HG02840 (cell line): ENCODE measurements around the gene AP1AR.
"Not testable (repeated sequence)": the region's sequence is repeated elsewhere in the genome, so short reads cannot be mapped to it uniquely, and the experiment has no call there.

ENCODE experiments used
- ATAC-seq: cut with Tn5 transposase; IDR thresholded peaks from one replicate; pipeline ENCODE4 v1.9.1; 2021; ENCODE audit warnings: mild to moderate bottlenecking, moderate library complexity, moderate number of reproducible peaks; ENCODE audit not compliant: unreplicated experiment, low FRiP score

The AP1AR gene

GRCh38 chr4:112277705-112278448 lies 46.3 kb downstream of the AP1AR start:
- ATAC-seq: no peak

DNA sequence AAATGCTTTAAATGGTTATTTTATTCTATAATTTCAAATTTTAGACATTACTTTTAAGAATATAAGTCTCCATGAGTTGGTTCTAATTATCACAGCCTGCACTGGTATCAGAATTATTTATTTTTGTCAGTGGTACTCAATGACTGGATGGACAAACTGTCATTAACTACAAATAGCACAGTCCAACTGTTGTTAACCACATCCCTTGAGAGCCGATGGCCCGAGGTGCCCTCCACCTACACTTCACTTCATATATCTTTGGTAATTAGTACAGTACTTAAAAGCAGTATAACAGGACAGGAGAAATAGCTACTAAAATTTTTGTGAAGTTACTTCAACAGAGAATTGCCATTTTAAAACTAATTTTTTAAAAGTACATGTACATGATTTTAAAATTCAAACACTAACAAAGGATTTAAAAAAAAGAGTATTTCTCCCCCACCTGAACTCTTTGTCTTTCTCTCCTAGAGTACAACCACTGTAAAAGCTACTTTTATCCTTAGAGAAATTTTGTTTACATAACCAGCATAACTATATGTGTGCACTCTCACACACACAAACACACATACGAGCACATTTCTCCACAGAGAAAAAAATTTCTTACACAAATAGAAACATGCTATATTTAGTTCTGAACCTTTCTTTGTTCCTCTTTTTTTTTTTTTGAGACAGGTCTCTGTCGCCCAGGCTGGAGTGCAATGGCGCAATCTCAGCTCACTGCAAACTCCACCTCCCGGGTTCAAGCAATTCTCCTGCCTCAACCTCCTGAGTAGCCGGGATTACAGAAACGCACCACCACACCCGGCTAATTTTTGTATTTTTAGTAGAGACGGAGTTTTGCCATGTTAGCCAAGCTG lies 47.7 kb downstream of the AP1AR start:
- ATAC-seq: peak; percentile 71

DNA sequence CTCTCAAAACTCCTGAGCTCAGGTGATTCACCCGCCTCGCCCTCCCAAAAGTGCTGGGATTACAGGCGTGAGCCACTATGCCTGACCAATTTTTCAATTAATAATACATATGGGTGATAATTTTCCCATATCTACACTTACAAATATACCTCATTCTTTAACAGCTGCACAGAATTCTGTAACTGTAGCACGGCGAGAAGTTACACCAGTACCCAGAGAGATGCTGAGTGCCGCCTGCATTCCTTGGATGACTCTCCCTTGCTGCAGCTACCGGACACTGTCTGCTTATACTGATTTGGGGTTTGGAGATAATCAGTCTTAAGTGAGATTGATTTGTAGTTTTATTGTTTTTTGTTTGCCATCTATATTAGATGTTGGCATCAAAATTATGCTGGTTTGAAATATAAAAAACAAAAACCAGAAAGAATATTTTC lies 48.3 kb downstream of the AP1AR start:
- peak; percentile 8 for ATAC-seq

- ATAC-seq: no peak
Measured at GRCh38 chr4:112280386-112281056, 48.9 kb downstream of the AP1AR start.

DNA sequence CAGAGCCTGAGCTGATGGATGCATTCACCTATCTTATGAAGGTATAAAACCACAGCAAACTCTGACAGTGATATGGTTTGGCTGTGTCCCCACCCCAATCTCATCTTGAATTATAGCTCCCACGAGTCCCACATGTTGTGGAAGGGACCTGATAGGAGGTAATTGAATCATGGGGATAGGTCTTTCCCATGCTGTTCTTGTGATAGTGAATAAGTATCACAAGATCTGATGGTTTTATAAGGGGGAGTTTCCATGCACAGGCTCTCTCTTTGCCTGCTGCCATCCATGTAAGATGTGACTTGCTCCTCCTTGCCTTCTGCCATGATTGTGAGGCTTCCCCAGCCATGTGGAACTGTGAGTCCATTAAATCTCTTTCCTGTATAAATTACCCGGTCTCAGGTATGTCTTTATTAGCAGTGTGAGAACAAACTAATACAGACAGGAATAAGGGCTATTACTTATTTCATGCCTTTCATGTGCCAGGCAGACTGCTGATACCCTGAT lies 50.4 kb downstream of the AP1AR start:
- ATAC-seq: not testable (repeated sequence)

DNA sequence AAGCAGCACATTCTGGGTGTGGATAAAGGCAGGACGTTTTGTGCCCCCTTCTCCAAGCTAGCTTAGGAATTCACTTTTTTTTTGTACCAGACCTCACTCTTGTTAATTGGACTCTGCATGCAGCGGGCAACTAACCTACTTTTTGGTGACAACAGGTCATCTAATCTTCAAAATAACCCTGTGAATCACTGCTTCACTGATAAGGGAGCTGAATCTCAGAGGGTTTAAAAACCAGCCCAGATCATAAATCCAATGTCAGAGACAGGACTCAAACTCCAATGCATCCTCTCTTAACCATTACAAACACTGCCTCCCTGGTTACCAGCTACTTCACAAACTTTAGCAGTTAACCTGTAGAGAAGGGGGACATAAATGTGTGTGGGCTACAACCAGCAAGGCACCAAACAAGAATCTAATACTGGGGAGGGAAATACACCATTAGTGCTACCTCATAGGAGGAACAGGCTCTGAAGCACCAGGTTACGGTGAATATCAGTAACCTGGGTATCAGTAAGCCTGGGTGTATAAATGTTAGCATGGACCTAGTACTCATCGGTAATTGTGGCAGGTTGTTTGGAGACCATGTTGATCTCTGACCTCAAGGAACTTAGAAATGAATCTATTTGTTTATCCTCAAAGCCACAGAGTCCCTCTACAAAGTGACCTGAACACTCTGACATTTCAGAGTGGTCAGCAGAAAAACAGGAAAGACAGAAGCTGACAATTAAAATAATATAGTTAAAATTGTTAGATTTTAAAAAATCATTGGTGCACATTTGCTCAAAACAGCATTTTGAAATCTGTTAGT lies 51.5 kb downstream of the AP1AR start:
- ATAC-seq: no peak

DNA sequence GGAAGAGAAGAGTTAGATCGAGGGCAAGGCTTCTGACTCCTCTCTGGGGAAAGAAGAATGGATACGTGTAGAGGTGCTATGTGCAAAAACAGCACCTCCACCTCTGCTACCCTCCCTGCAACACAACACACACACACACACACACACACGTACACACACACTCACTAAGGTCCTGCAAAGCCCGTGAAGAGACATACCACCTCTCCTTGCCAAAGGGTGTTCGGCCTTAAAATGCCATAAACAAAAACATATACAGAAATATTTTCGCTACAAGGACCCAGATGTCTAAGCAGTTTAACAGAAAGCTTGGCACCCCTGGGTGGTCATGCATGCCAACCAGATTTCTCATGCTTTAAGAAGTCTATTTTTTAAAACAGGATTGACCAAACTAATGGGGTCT lies 52.6 kb downstream of the AP1AR start:
- no peak for ATAC-seq

GRCh38 chr4:112284662-112285411 lies 53.2 kb downstream of the AP1AR start:
- ATAC-seq: no peak

GRCh38 chr4:112287258-112287989 lies 55.8 kb downstream of the AP1AR start:
- peak; percentile 30 for ATAC-seq

- peak; percentile 22 for ATAC-seq
Measured at GRCh38 chr4:112288455-112288854, 56.9 kb downstream of the AP1AR start.

DNA sequence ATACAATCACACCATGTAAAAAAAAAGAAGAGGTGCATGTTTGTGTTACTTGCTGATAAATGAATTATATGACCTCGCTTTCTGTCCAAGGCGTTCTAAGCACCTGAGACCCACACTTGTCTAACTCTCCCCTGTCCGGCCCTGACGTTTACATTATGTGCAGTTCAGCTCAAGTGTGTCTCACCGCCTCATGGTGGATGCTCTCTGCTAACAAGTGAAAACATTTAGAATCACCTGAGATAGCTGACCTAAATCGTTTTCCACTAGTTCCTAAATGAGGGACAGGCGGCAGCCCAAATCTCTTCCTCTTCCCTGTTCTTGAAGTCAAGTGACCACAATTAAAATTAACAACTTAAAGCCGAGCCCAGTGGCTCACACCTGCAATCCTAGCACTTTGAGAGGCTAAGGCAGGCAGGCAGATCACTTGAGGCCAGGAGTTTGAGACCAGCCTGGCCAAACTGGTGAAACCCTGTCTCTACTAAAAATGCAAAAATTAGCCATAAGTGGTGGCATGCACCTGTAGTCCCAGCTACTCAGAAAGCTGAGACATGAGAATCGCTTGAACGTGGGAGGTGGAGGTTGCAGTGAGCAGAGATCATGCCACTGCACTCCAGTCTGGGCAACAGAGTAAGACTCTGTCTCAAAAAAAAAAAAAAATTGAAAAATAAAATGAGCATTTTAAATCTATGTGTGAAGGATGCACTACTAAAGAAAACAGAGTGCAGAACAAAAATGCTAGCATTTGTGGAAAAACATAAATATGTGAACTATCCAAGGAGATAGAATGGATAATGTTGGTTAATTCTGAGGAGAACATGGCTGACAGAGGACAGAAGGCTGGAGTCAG lies 58.0 kb downstream of the AP1AR start:
- no peak for ATAC-seq

DNA sequence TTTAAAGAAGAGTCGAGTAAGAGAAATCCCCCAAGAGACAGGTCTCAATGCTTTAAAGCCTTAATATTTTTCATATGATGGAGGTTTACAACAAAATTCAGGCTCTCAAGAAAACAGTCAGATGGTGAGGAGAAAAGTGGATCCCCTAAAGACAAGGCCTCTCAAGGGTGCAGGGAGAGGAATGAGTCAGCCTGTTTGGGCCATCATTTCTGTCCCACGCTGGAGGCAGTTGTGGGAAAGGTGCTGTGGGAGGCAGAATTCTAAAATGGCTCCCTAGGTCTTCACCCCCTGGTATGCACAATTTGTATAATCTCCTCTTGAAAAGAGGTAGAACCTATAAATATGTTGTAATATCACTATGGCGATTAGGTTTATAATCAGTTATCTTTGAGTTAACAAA lies 58.8 kb downstream of the AP1AR start:
- no peak for ATAC-seq

- peak; percentile 78 for ATAC-seq
Measured at GRCh38 chr4:112296949-112297880, 65.6 kb downstream of the AP1AR start, which contains the start of gene ALPK1. ALPK1 (plus strand) TSS chr4:112297369.

DNA sequence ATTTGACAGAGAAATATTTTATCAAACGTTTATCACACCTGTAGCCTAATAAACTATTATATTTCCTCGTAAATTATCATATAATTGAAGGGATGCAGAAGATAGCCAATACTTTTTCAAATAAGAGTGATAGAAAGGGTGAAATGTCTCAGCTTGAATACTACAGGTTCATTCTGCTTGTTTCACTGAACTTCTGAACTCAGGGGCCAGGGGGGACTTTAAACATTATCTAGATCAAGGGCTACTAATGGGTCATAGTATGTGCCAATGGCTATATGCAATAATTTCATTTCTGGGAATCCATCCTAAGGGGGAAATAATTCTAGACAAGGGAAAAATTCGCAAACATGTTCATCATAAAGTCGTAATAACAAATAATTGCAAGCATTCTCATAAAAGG lies 68.1 kb downstream of the AP1AR start:
- ATAC-seq: no peak

DNA sequence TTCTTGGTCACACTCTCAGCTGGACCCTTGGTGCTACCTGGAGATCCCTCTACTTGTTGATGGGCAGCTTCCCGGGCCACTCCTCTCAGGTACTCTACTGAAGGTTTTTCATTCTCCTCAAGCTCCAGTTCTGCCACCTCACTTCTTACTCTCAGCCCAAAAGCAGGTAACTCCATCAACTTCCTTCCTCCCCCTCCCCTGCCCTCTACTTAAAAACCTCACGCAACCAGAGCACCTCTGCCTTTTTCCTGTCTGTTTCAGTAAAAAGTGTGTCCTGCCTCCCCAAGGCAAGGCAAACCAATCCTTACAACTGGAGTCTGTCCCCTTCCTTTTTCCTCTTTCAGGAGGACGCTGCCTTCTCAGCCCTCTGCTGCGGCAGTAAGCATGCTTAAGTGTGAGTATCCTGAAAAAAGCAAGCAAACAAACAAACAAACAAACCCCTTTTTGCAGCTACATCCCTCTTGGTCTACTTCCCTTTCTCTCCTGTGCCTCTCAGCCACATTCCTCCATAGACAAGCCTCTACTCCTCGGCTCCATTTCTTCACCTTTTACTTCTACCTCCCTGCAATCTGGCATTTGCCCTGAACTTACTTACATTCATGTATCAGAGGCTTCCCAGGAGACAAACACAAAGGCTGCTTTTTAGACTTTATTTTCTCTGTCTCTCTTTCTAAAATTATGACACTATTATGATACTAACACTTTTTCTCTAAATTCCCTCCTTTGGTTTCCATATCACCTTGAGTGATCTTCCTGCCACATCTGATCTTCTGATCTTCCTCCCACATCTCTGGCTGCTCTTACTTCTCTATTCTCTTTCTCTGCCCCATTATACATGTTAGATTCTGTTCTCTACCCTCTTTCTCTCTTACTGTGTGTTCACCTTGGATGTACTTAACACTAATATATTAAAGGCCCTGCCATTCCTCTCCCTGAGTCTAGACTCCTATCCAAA lies 71.0 kb downstream of the AP1AR start:
- no peak for ATAC-seq

DNA sequence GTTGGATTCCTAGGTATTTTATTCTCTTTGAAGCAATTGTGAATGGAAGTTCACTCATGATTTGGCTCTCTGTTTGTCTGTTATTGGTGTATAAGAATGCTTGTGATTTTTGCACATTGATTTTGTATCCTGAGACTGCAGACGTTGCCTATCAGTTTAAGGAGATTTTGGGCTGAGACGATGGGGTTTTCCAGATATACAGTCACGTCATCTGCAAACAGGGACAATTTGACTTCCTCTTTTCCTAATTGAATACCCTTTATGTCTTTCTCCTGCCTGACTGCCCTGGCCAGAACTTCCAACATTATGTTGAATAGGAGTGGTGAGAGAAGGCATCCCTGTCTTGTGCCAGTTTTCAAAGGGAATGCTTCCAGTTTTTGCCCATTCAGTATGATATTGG lies 73.9 kb downstream of the AP1AR start:
- not testable (repeated sequence) for ATAC-seq
